Measurements from ENCODE around the gene MX2. TPM values are rescaled to one million over a fixed set of nuclear protein-coding genes. Genes with fewer than 3 reads are reported as not detected.

Gene MX2
- total RNA-seq, 1 experiment from 2014 or later = 0.15 TPM

DNA sequence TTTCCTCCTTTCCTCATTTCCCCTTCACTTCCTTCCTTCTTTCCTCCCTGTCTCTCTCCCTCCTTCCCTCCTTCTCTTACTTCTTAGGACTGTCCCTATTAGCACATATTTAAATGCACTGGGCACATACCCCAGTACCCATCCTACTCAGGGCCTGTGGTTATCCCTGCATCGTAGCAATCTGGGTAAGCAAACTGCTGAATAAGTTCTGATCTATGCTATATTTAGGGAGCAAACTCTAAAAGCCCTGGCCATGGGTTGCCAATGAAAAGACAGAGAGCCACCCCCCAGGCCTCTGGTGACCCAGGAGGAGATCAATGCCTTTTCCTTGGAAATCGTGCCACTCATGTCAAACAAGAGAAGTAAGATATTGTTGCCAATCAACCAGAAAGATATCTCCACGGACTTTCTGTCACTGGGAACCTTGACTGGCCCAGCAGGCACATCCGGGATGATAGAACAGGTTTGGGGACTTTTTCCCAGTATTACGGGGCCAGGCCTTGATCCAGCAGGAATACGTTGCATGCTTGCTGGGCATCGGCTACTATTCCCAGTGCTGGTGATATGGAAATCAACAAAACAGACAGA lies 39.8 kb upstream of the MX2 start:
- no peaks in the 10 kb centered on the region for H3F3A ChIP-seq (ENCODE audit: low read length, unreplicated experiment)
- no TSS peak for BruUV-seq (replicated peaks)
- DNase-seq = peak; percentile 48
- CTCF ChIA-PET = no interaction called here
- H3K9ac ChIP-seq (ENCODE audit: low read length) = no peak overlapping the region
- H3K4me1 ChIP-seq (ENCODE audit: insufficient read depth, low read length) = no peaks in the 10 kb centered on the region
- no peak overlapping the region for H3K4me3 ChIP-seq (ENCODE audit: low read length)
- no peaks in the 10 kb centered on the region for H3K9me2 ChIP-seq (replicated peaks; ENCODE audit: low read length)
- no peak overlapping the region for H3K27ac ChIP-seq (ENCODE audit: low read length)
- intact Hi-C loops (cut with micrococcal nuclease) = no loop called here
- H3K36me3 ChIP-seq (ENCODE audit: low read depth, low read length) = no peaks in the 10 kb centered on the region
- no peak overlapping the region; the same call in 1 of the 2 replicates for H3K4me2 ChIP-seq (ENCODE audit: low read length)
- no peak overlapping the region for H2AFZ ChIP-seq (ENCODE audit: low read length)
- POLR2A ChIA-PET (ENCODE audit: unreplicated experiment) = no interaction called here
- peaks cover 14% of the 10 kb centered on the region for H3K27me3 ChIP-seq (ENCODE audit: low read length)
- TF ChIP-seq, protein P1, sequence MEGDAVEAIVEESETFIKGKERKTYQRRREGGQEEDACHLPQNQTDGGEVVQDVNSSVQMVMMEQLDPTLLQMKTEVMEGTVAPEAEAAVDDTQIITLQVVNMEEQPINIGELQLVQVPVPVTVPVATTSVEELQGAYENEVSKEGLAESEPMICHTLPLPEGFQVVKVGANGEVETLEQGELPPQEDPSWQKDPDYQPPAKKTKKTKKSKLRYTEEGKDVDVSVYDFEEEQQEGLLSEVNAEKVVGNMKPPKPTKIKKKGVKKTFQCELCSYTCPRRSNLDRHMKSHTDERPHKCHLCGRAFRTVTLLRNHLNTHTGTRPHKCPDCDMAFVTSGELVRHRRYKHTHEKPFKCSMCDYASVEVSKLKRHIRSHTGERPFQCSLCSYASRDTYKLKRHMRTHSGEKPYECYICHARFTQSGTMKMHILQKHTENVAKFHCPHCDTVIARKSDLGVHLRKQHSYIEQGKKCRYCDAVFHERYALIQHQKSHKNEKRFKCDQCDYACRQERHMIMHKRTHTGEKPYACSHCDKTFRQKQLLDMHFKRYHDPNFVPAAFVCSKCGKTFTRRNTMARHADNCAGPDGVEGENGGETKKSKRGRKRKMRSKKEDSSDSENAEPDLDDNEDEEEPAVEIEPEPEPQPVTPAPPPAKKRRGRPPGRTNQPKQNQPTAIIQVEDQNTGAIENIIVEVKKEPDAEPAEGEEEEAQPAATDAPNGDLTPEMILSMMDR (conservative IDR thresholded peaks at IDR 0.05; ENCODE audit: low read depth, low read length) = no peak
- TF ChIP-seq EZH2phosphoT487 (IDR thresholded peaks at IDR 0.05; ENCODE audit: borderline replicate concordance, low read length) (no peak), EZH2 (IDR thresholded peaks at IDR 0.05; ENCODE audit: low read length, unreplicated experiment) (no peak)
- H4K20me1 ChIP-seq (ENCODE audit: low read length) = no peaks in the 10 kb centered on the region
- no peaks in the 10 kb centered on the region for H3K79me2 ChIP-seq (ENCODE audit: low read length)
- ATAC-seq = no peak
- no peaks in the 10 kb centered on the region for H3K9me3 ChIP-seq (ENCODE audit: low read length)

DNA sequence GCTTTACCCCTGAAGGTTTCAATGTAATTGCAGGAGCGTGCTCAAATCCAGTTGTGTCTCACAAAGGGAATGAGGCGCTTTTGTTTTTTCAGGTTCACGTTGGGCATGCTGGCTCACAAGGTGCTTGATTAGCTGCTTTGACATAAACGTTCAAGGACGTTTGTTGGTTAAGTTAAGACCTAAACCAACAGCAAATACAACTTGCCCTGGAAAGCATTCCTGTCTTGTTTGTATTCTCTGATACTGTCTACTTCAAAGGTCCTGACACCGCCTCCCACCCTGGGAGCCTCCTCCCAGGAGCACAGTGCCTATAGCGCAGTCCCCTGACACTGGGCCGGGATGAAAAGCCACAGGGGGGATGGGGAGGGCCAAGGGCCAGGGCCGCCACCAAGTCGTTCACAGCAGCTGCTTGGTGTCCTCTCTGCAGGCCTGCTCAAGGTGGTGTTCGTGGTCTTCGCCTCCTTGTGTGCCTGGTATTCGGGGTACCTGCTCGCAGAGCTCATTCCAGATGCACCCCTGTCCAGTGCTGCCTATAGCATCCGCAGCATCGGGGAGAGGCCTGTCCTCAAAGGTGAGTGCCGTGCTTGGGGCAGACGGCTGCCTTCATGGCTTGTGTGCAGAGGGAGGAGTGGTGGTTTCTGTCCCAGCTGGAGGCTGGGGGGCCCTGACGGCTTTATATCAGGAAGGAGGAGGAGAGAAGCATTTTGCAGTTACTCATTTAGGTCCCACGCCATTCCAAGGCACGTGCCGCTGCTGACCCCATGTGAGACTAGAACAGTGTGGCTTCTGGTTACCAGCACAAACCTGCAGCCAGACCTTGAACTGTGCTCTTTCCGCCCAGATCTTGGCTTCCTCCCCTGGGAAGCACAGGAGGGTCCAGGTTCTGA lies 39.1 kb upstream of the MX2 start:
- H3K27ac ChIP-seq (ENCODE audit: low read length) = no peak overlapping the region
- H3K4me2 ChIP-seq (ENCODE audit: low read length) = no peak overlapping the region
- intact Hi-C loops (cut with micrococcal nuclease) = no loop called here
- no peaks in the 10 kb centered on the region for H3K36me3 ChIP-seq (ENCODE audit: low read depth, low read length)
- BruUV-seq (replicated peaks) = no TSS peak
- TF ChIP-seq EZH2phosphoT487 (IDR thresholded peaks at IDR 0.05; ENCODE audit: borderline replicate concordance, low read length) (no peak), EZH2 (IDR thresholded peaks at IDR 0.05; ENCODE audit: low read length, unreplicated experiment) (no peak)
- TF ChIP-seq, protein P1 (conservative IDR thresholded peaks at IDR 0.05; ENCODE audit: low read depth, low read length) = no peak
- H3K79me2 ChIP-seq (ENCODE audit: low read length) = no peaks in the 10 kb centered on the region
- ChIA-PET POLR2A (ENCODE audit: unreplicated experiment) (no interaction called here), CTCF (no interaction called here)
- DNase-seq = no peak
- H4K20me1 ChIP-seq (ENCODE audit: low read length) = no peaks in the 10 kb centered on the region
- no peaks in the 10 kb centered on the region for H3F3A ChIP-seq (ENCODE audit: low read length, unreplicated experiment)
- no peak overlapping the region for H3K9ac ChIP-seq (ENCODE audit: low read length)
- H3K9me3 ChIP-seq (ENCODE audit: low read length) = no peaks in the 10 kb centered on the region
- H3K9me2 ChIP-seq (replicated peaks; ENCODE audit: low read length) = no peaks in the 10 kb centered on the region
- H3K4me1 ChIP-seq (ENCODE audit: insufficient read depth, low read length) = no peaks in the 10 kb centered on the region
- H2AFZ ChIP-seq (ENCODE audit: low read length) = no peak overlapping the region
- H3K4me3 ChIP-seq (ENCODE audit: low read length) = no peak overlapping the region
- peaks cover 7% of the 10 kb centered on the region for H3K27me3 ChIP-seq (ENCODE audit: low read length)
- ATAC-seq = no peak
